C4-2B (cell line): Measurements from ENCODE around the gene VGLL1.

Source experiments
- ZFX ChIP-seq: fragments of 450-650 bp; IDR thresholded peaks from 2 replicates; pipeline ENCODE4 v1.6.1; 2017
- TF ChIP-seq, protein P1 (sequence below): fragments of 450-650 bp; conservative IDR thresholded peaks from 2 replicates; pipeline ENCODE4 v1.5.1; 2017; ENCODE audit warnings: mild to moderate bottlenecking

DNA sequence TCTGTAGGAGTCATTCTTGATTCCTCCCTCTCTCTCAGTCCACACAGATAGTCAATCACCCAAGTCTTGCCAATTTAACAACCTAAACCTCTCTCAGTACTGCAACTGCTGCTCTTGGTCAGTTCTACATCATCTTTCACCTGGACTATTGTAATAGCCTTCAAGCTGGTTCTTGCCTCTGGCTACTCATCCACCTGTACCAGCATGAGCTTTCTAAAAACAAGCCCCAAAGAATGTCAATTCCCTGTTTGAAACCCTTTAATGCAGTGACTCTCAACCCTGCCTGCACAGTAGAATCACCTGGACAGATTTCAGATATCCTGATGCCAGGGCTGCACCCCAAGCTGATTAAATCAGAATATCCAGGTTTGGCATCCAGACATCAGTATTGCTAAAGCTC, 48.3 kb downstream of the VGLL1 start:
- TF ChIP-seq, protein P1, sequence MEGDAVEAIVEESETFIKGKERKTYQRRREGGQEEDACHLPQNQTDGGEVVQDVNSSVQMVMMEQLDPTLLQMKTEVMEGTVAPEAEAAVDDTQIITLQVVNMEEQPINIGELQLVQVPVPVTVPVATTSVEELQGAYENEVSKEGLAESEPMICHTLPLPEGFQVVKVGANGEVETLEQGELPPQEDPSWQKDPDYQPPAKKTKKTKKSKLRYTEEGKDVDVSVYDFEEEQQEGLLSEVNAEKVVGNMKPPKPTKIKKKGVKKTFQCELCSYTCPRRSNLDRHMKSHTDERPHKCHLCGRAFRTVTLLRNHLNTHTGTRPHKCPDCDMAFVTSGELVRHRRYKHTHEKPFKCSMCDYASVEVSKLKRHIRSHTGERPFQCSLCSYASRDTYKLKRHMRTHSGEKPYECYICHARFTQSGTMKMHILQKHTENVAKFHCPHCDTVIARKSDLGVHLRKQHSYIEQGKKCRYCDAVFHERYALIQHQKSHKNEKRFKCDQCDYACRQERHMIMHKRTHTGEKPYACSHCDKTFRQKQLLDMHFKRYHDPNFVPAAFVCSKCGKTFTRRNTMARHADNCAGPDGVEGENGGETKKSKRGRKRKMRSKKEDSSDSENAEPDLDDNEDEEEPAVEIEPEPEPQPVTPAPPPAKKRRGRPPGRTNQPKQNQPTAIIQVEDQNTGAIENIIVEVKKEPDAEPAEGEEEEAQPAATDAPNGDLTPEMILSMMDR = no peak
- no peak for TF ChIP-seq ZFX
